HEK293 (cell line): ENCODE data around the gene FBXO42.
A peak's percentile ranks its signal among the peaks of the same experiment; 100 is the strongest.

Source experiments
- CTCF ChIA-PET: fragments of 350-600 bp; formaldehyde crosslinking; extraction: SDS; loops from one replicate; lab custom pipeline; 2021; ENCODE audit warnings: antibody characterized with exemption; lab: Yijun Ruan, JAX
- POLR2A ChIA-PET: fragments of 300-600 bp; formaldehyde crosslinking; extraction: SDS; loops from one replicate; lab custom pipeline; 2020; ENCODE audit warnings: antibody characterized with exemption, inconsistent platforms; lab: Yijun Ruan, JAX
- H3K27ac ChIP-seq: fragments of 200-500 bp; sonication (Bioruptor generic); 2 replicates; pipeline ENCODE4 v1.5.1; 2014; ENCODE audit warnings: low read depth, low read length, control low read depth, inconsistent platforms; ENCODE audit errors: extremely low read depth
- H3K36me3 ChIP-seq, 2 experiments: fragments of 200-500 bp in 1 of 2; sonication (Bioruptor generic) in 1 of 2; 1 replicate in 1 of 2; 2 replicates in 1 of 2; pipeline ENCODE4 v1.5.1; 2014 to 2017; ENCODE audit warnings: inconsistent platforms in 2 of 2, low read length in 2 of 2; ENCODE audit not compliant: control insufficient read depth in 2 of 2, insufficient read depth in 1 of 2
- H3K4me1 ChIP-seq: fragments of 200-500 bp; sonication (Bioruptor generic); 2 replicates; pipeline ENCODE4 v1.5.1; 2014; ENCODE audit warnings: mild to moderate bottlenecking, low read length, inconsistent platforms; ENCODE audit not compliant: control insufficient read depth, insufficient read depth
- H3K4me3 ChIP-seq: 2 replicates; pipeline ENCODE4 v1.5.1; 2011; ENCODE audit warnings: low read depth, mild to moderate bottlenecking, control low read depth, low read length, moderate library complexity
- H3K9me3 ChIP-seq: fragments of 200-500 bp; sonication (Bioruptor generic); 2 replicates; pipeline ENCODE4 v1.5.1; 2014; ENCODE audit warnings: low read depth, low read length, inconsistent platforms; ENCODE audit not compliant: control insufficient read depth, insufficient read depth
- BCL11B ChIP-seq: fragments of 450-650 bp; formaldehyde crosslinking; IDR thresholded peaks from 2 replicates; pipeline ENCODE4 v1.5.1; 2016; ENCODE audit warnings: low read depth, missing biosample characterization, missing genetic modification characterization
- CTCF ChIP-seq: fragments of 450-650 bp; formaldehyde crosslinking; IDR thresholded peaks from 2 replicates; pipeline ENCODE4 v1.5.1; 2016; ENCODE audit warnings: missing biosample characterization, missing genetic modification characterization
- EGR2 ChIP-seq: fragments of 450-650 bp; formaldehyde crosslinking; IDR thresholded peaks from 2 replicates; pipeline ENCODE4 v1.5.1; 2016; ENCODE audit warnings: low read depth, missing biosample characterization, missing genetic modification characterization
- GLIS1 ChIP-seq: fragments of 450-650 bp; formaldehyde crosslinking; IDR thresholded peaks from 2 replicates; pipeline ENCODE4 v1.5.1; 2016; ENCODE audit warnings: missing biosample characterization, missing genetic modification characterization
- KLF9 ChIP-seq: fragments of 450-650 bp; formaldehyde crosslinking; IDR thresholded peaks from 2 replicates; pipeline ENCODE4 v1.5.1; 2016; ENCODE audit warnings: missing biosample characterization, missing genetic modification characterization, low read depth
- PRDM4 ChIP-seq: fragments of 450-650 bp; formaldehyde crosslinking; IDR thresholded peaks from 2 replicates; pipeline ENCODE4 v1.5.1; 2017; ENCODE audit warnings: missing biosample characterization, missing genetic modification characterization
- SP2 ChIP-seq: fragments of 450-650 bp; formaldehyde crosslinking; IDR thresholded peaks from 2 replicates; pipeline ENCODE4 v1.5.1; 2016; ENCODE audit warnings: missing biosample characterization, missing genetic modification characterization
- ZBTB48 ChIP-seq: fragments of 450-650 bp; formaldehyde crosslinking; IDR thresholded peaks from 2 replicates; pipeline ENCODE4 v1.5.1; 2016; ENCODE audit warnings: missing biosample characterization, missing genetic modification characterization
- ZFHX2 ChIP-seq: fragments of 450-650 bp; formaldehyde crosslinking; conservative IDR thresholded peaks from 2 replicates; pipeline ENCODE4 v1.5.1; 2016; ENCODE audit warnings: missing biosample characterization, missing genetic modification characterization
- ZNF16 ChIP-seq: fragments of 450-650 bp; formaldehyde crosslinking; IDR thresholded peaks from 2 replicates; pipeline ENCODE4 v1.5.1; 2016; ENCODE audit warnings: low read depth, missing biosample characterization, missing genetic modification characterization
- ZNF23 ChIP-seq: fragments of 450-650 bp; formaldehyde crosslinking; IDR thresholded peaks from 2 replicates; pipeline ENCODE4 v1.5.1; 2016; ENCODE audit warnings: missing biosample characterization, missing genetic modification characterization, borderline replicate concordance
- ZNF521 ChIP-seq: fragments of 450-650 bp; formaldehyde crosslinking; IDR thresholded peaks from 2 replicates; pipeline ENCODE4 v1.5.1; 2017; ENCODE audit warnings: missing biosample characterization, mild to moderate bottlenecking, missing genetic modification characterization
- ZNF600 ChIP-seq: fragments of 450-650 bp; formaldehyde crosslinking; IDR thresholded peaks from 2 replicates; pipeline ENCODE4 v1.5.1; 2016; ENCODE audit warnings: missing biosample characterization, missing genetic modification characterization
- ZNF76 ChIP-seq: fragments of 450-650 bp; formaldehyde crosslinking; IDR thresholded peaks from 2 replicates; pipeline ENCODE4; 2016; ENCODE audit warnings: low read depth, missing biosample characterization, missing genetic modification characterization, borderline replicate concordance
- ZSCAN16 ChIP-seq: fragments of 450-650 bp; formaldehyde crosslinking; IDR thresholded peaks from 2 replicates; pipeline ENCODE4 v1.5.1; 2016; ENCODE audit warnings: missing biosample characterization, missing genetic modification characterization
- ZSCAN5A ChIP-seq: fragments of 450-650 bp; formaldehyde crosslinking; IDR thresholded peaks from 2 replicates; pipeline ENCODE4 v1.5.1; 2016; ENCODE audit warnings: missing biosample characterization, missing genetic modification characterization

The FBXO42 gene

GRCh38 chr1:16397120-16397519, 44.8 kb upstream of the FBXO42 start:
- TF ChIP-seq EGR2 (tag by site-specific recombination), result peak; percentile 51
- TF ChIP-seq ZSCAN16, result no peak
- TF ChIP-seq BCL11B (tag by site-specific recombination), result no peak
- TF ChIP-seq SP2, result no peak
- TF ChIP-seq ZFHX2, result peak; percentile 65
- TF ChIP-seq ZNF521 (tag by site-specific recombination), result no peak
- TF ChIP-seq ZNF76 (tag by site-specific recombination), result no peak
- TF ChIP-seq PRDM4 (tag by site-specific recombination), result no peak
- no peak for TF ChIP-seq GLIS1 (tag by site-specific recombination)
- no peak for TF ChIP-seq ZBTB48
- peaks cover 0 to 76% of the 10 kb centered on the region in 2 experiments; a peak in 2 of 3 replicates for H3K36me3 ChIP-seq
- no peaks in the 10 kb centered on the region; the same call in 1 of the 2 replicates for H3K4me1 ChIP-seq
- no peak overlapping the region for H3K27ac ChIP-seq
- ChIA-PET POLR2A (no interaction called here), CTCF (no interaction called here)
- no peaks in the 10 kb centered on the region for H3K9me3 ChIP-seq
- H3K4me3 ChIP-seq, result no peak overlapping the region

- ChIA-PET CTCF (no interaction called here), POLR2A (no interaction called here)
Measured at GRCh38 chr1:16396591-16396990, 44.3 kb upstream of the FBXO42 start.

GRCh38 chr1:16394977-16395376, 42.7 kb upstream of the FBXO42 start:
- H3K4me1 ChIP-seq, result no peaks in the 10 kb centered on the region; the same call in 1 of the 2 replicates

More at GRCh38 chr1:16396591-16396990, 44.3 kb upstream of the FBXO42 start:
- Histone ChIP-seq H3K27ac (no peak overlapping the region), H3K36me3 (peaks cover 0 to 77% of the 10 kb centered on the region in 2 experiments; a peak in 2 of 3 replicates), H3K9me3 (no peaks in the 10 kb centered on the region), H3K4me1 (no peaks in the 10 kb centered on the region; the same call in 1 of the 2 replicates), H3K4me3 (no peak overlapping the region)
- TF ChIP-seq ZNF600 (tag by site-specific recombination) (peak; percentile 97), KLF9 (tag by site-specific recombination) (no peak)

GRCh38 chr1:16393570-16394521, 41.6 kb upstream of the FBXO42 start:
- POLR2A ChIA-PET, result no interaction called here
- CTCF ChIA-PET, result no interaction called here
- H3K4me3 ChIP-seq, result no peak overlapping the region
- H3K4me1 ChIP-seq, result no peaks in the 10 kb centered on the region; the same call in 1 of the 2 replicates
- H3K36me3 ChIP-seq, result peaks cover 0 to 67% of the 10 kb centered on the region in 2 experiments; a peak in 2 of 3 replicates
- H3K27ac ChIP-seq, result no peak overlapping the region
- no peaks in the 10 kb centered on the region for H3K9me3 ChIP-seq
- TF ChIP-seq CTCF (tag by site-specific recombination) (0 out of 2 replicates have a peak, but pooled peaks have one; percentile 11), ZSCAN5A (tag by site-specific recombination) (no peak)
- TF ChIP-seq, all 188 proteins: peak for 1

More at GRCh38 chr1:16394977-16395376, 42.7 kb upstream of the FBXO42 start:
- ChIA-PET CTCF (no interaction called here), POLR2A (no interaction called here)
- Histone ChIP-seq H3K9me3 (no peaks in the 10 kb centered on the region), H3K36me3 (peaks cover 0 to 77% of the 10 kb centered on the region in 2 experiments; a peak in 2 of 3 replicates), H3K4me3 (no peak overlapping the region)
- TF ChIP-seq ZNF23 (tag by site-specific recombination) (no peak), ZNF16 (no peak)
- TF ChIP-seq, all 188 proteins: peak for 0
- H3K27ac ChIP-seq, result no peak overlapping the region
